ENCODE results near the gene ARHGEF38. TPM values are rescaled to one million over a fixed set of nuclear protein-coding genes. Genes with fewer than 3 reads are reported as not detected.

The ARHGEF38 gene
- total RNA-seq, 1 donor from 2014 or later: 1.6 TPM

DNA sequence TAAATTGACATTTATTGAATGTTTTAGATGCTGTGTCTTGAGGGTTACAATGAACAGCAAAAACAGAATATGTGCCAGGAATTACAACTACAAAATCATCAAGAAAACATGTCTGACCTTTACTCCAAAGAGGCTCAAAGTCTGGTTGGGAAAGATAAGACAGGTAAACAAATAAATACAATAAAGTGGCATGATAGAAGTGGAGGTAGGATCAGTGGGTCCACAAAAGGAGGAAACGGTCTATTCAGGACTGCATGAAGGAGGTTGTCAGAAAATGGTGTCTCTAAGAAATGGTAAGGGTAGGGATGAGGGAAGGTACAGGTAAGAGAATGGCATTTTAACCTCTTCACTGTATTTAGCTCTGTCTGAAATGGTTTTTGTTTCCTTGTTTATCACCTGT lies 3.8 kb downstream of the ARHGEF38 start:
- DNase-seq (ENCODE audit: low spot score, unreplicated experiment): no peak
- Mint-ChIP-seq H3K27ac (peak overlapping the region; percentile 42), H3K4me1 (ENCODE audit: low read depth) (peaks cover 44% of the 10 kb centered on the region), H3K36me3 (ENCODE audit: insufficient read depth) (no peaks in the 10 kb centered on the region), H3K9me3 (ENCODE audit: low read depth) (no peaks in the 10 kb centered on the region), H3K27me3 (no peaks in the 10 kb centered on the region), H3K4me3 (ENCODE audit: low read depth) (no peak overlapping the region)
- TF ChIP-seq, protein P1, sequence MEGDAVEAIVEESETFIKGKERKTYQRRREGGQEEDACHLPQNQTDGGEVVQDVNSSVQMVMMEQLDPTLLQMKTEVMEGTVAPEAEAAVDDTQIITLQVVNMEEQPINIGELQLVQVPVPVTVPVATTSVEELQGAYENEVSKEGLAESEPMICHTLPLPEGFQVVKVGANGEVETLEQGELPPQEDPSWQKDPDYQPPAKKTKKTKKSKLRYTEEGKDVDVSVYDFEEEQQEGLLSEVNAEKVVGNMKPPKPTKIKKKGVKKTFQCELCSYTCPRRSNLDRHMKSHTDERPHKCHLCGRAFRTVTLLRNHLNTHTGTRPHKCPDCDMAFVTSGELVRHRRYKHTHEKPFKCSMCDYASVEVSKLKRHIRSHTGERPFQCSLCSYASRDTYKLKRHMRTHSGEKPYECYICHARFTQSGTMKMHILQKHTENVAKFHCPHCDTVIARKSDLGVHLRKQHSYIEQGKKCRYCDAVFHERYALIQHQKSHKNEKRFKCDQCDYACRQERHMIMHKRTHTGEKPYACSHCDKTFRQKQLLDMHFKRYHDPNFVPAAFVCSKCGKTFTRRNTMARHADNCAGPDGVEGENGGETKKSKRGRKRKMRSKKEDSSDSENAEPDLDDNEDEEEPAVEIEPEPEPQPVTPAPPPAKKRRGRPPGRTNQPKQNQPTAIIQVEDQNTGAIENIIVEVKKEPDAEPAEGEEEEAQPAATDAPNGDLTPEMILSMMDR (IDR thresholded peaks at IDR 0.05; ENCODE audit: unreplicated experiment): no peak

DNA sequence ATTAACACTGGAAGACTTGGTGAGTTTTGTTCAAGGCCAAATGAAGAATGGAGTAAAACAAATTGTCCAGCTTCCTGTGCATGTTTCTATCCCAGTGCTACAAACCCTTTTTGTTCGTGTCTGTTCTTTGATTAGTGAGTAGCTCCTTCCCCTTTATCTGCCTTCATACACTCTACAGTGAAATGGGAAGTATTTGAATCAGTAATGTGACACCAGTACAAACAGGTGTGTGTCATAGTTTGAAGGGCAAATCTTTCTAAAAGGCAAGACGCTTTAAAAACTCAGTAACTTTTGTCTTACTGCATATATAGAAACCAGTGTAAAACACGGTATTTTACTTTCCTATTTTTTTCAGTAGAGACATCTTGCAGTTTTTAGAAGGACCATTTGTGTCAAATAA lies 5.9 kb downstream of the ARHGEF38 start:
- H3K36me3 Mint-ChIP-seq (ENCODE audit: insufficient read depth): no peaks in the 10 kb centered on the region
- no peaks in the 10 kb centered on the region for H3K9me3 Mint-ChIP-seq (ENCODE audit: low read depth)
- peaks cover 4% of the 10 kb centered on the region for H3K27me3 Mint-ChIP-seq
- no peak overlapping the region for H3K4me3 Mint-ChIP-seq (ENCODE audit: low read depth)
- TF ChIP-seq, protein P1 (IDR thresholded peaks at IDR 0.05; ENCODE audit: unreplicated experiment): no peak
- no peak for DNase-seq (ENCODE audit: low spot score, unreplicated experiment)
- H3K4me1 Mint-ChIP-seq (ENCODE audit: low read depth): peaks cover 27% of the 10 kb centered on the region
- H3K27ac Mint-ChIP-seq: no peak overlapping the region

DNA sequence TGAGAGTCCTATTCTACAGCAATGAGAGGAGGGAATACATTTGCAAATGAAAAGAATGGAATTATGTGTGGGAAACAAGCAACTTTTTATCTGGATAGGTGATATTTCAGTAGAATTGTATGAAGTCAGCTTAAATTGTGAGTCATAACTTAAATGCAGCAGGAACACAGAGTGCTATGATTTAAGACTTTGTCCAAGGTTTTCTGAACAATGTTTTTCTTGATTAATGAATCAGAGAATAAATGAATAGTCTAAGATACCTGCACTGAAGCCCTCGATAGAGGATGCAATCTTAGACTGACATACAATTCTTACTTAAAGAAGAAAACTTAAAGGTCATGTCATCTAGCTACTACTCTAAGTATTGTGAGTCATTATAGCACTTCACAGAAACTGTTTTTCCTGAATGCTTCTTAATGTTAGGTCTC lies 8.0 kb downstream of the ARHGEF38 start:
- Mint-ChIP-seq H3K4me1 (ENCODE audit: low read depth) (peaks cover 19% of the 10 kb centered on the region), H3K9me3 (ENCODE audit: low read depth) (no peaks in the 10 kb centered on the region), H3K4me3 (ENCODE audit: low read depth) (no peak overlapping the region), H3K27ac (no peak overlapping the region), H3K27me3 (peaks cover 4% of the 10 kb centered on the region), H3K36me3 (ENCODE audit: insufficient read depth) (no peaks in the 10 kb centered on the region)
- TF ChIP-seq, protein P1 (IDR thresholded peaks at IDR 0.05; ENCODE audit: unreplicated experiment): no peak
- DNase-seq (ENCODE audit: low spot score, unreplicated experiment): no peak

DNA sequence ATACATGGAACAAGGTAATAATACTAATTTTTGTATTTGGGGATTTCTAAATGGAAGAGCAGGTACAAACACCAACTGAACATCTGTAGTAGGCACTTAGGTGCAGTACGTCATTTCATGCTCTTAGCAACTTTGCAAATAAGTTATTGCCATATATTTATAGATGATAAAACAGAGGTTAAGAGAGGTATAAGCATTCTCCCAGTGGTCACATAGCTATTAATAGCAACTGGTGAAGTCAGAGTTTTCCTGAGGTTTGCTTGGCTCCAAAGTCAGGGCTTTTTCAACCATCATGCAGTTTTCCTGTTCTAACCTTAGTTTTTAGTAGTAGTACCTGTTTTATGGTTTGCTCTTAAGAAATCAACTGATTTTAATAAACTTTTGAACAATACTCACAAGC lies 10.9 kb downstream of the ARHGEF38 start:
- peaks cover 4% of the 10 kb centered on the region for H3K27me3 Mint-ChIP-seq
- H3K27ac Mint-ChIP-seq: no peak overlapping the region
- no peaks in the 10 kb centered on the region for H3K36me3 Mint-ChIP-seq (ENCODE audit: insufficient read depth)
- TF ChIP-seq, protein P1 (IDR thresholded peaks at IDR 0.05; ENCODE audit: unreplicated experiment): no peak
- H3K4me1 Mint-ChIP-seq (ENCODE audit: low read depth): peaks cover 4% of the 10 kb centered on the region
- no peaks in the 10 kb centered on the region for H3K9me3 Mint-ChIP-seq (ENCODE audit: low read depth)
- DNase-seq (ENCODE audit: low spot score, unreplicated experiment): no peak
- H3K4me3 Mint-ChIP-seq (ENCODE audit: low read depth): no peak overlapping the region

DNA sequence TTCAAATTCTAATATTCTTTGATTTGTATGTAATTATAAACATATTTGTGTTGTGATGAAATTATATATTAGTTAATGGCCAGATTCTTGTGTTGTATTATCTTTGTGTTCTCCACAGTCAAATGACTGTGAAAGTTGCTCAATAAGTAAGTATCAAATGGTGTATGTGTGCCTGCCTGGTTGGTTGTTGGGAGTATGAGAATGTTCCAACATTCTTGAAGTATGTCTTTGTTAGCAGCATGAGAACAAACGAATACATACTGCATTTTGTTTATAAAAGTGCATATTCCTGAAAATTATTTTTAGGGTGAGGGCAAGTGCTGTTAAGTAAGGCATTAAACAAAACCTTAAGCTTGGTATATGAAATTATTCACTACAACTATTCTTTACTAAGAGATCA lies 16.2 kb downstream of the ARHGEF38 start:
- Mint-ChIP-seq H3K27me3 (no peaks in the 10 kb centered on the region), H3K9me3 (ENCODE audit: low read depth) (no peaks in the 10 kb centered on the region), H3K27ac (no peak overlapping the region), H3K4me3 (ENCODE audit: low read depth) (no peak overlapping the region), H3K4me1 (ENCODE audit: low read depth) (peaks cover 1% of the 10 kb centered on the region), H3K36me3 (ENCODE audit: insufficient read depth) (no peaks in the 10 kb centered on the region)
- TF ChIP-seq, protein P1 (IDR thresholded peaks at IDR 0.05; ENCODE audit: unreplicated experiment): no peak
- no peak for DNase-seq (ENCODE audit: low spot score, unreplicated experiment)

Data from progenitor cell of endocrine pancreas (in vitro differentiated cells).